Activated CD4-positive, CD25-positive, alpha-beta regulatory T cell treated with anti-CD3 and anti-CD28 coated beads, Interleukin-2, amount 50 U/mL, for 24 hours (primary cell): ENCODE measurements around the gene HYOU1.
"Not testable (repeated sequence)": the region's sequence is repeated elsewhere in the genome, so short reads cannot be mapped to it uniquely, and the experiment has no call there.

Experiments
- ATAC-seq, 2 donors: fragments of 150-1000 bp; cut with Tn5 transposase; one replicate each; pipeline ENCODE4 v1.10.0; 2021; ENCODE audit warnings: mild to moderate bottlenecking in 1 of 2, moderate library complexity in 1 of 2

Gene HYOU1

DNA sequence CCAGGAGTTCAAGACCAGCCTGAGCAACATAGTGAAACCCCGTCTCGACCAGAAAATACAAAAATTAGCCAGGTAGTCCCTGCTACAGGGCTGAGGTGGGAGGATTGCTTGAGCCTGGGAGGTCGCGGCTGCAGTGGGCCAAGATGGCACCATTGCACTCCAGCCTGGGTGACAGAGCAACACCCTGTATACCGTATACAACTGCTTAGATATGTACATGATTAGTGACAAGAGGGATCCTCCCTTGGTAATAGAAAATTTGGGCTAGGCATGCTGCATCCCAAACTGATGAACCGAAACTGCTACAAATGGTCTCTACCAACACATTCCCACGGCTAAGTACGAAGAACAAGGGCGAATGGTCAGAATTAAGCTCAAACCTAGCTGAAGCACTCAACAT is 14.1 kb downstream of the HYOU1 start:
- no peak for ATAC-seq

DNA sequence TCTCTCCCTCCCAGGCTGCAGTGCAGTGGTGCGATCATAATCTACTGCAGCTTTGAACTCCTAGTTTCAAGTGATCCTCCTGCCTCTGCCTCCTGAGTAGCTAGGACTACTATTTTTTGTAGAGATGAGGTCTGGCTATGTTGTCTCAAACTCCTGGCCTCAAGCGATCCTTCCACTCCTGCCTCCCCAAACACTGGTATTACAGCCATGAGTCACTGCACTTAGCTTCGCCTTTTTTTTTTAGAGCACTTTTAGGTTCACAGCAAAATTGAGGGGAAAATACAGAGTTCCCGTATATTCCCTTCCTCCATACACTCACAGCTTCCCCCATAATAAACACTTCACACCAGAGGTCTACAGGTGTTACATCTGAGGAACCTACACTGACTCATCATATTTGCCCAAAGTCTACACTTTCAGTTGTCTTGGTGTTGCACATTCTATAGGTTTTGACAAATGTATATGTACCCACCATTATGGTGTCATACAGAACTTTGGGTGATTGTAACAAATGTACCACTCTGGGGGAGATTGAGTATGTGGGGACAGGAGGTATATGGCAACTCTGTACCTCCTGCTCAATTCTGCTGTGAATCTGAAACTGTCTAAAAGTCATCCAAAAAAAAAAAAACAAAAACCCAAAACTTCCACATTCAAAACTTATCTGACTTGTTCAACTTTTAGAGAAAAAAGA is 15.0 kb downstream of the HYOU1 start:
- ATAC-seq, result peak; percentile 55 to 68

DNA sequence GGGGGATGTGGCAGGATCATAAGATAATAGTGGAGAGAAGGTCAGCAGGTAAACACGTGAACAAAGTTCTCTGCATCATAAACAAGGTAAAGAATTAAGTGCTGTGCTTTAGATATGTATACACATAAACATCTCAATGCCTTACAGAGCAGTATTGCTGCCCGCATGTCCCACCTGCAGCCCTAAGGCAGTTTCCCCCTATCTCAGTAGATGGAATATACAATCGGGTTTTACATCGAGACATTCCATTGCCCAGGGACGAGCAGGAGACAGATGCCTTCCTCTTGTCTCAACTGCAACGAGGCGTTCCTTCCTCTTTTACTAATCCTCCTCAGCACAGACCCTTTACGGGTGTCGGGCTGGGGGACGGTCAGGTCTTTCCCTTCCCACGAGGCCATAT is 17.5 kb downstream of the HYOU1 start:
- ATAC-seq, result not testable (repeated sequence)

DNA sequence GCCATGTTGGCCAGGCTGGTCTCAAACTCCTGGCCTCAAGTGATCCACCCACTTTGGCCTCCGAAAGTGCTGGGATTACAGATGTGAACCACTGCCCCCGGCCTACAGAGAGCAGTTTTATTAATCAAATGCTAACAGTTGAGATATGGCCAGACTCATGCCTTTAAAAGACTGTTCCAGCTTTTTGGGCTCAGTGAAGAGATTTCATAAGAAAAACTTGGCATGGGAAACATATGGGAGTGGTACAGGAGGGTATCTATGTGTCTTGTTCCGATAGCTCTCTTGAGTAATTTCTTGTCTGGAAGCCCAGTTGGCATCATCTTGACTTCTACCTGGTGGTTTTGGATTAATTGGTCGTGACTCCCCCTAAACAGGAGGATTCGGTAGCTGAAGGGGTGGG is 18.1 kb downstream of the HYOU1 start:
- ATAC-seq, result no peak

DNA sequence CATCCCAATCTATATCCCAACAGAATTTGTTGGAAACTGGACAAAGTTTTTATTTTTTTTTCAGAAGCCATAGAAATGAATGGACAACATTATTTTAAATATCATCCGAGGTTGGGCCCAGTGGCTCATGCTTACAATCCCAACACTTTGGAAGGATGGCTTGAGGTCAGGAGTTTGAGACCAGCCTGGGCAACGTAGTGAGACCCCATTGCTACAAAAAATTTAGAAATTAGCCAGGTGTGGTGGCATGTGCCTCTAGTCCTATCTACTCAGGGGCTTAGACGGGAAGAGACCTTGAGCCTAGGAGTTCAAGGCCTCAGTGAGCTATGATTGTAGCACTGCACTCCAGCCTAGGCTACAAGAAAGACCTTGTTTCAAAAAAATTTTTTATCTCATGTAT is 22.2 kb downstream of the HYOU1 start:
- ATAC-seq, result no peak

DNA sequence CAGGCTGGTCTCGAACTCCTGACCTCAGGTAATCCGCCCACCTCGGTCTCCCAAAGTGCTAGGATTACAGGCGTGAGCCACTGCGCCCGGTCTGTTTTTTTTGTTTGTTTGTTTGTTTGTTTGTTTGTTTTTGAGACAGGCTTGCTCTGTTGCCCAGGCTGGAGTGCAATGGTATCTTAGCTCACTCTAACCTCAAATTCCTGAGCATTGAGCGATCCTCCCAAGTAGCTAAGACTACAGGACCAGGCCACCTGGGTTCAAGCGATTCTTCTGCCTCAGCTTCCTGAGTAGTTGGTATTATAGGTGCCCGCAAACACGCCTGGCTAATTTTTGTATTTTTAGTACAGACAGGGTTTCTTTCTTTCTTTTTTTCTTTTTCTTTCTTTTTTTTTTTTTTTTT is 23.6 kb downstream of the HYOU1 start:
- not testable (repeated sequence) for ATAC-seq

DNA sequence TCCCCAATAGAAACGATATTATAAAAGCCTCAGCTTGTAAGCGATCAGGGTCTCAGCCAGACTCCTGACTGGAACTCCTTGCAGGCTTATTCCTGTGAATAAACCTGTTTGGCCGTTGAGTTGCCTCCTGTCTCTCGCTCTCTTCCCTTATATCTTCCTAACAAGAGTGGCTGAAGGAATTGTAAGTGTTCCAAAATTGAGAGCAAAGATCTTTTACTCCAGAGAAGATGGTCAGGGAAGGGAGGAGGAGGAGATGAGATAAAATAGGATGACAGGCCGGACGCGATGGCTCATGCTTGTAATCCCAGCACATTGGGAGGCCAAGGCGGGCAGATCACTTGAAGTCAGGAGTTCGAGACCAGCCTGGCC is 25.1 kb downstream of the HYOU1 start:
- ATAC-seq, result no peak

DNA sequence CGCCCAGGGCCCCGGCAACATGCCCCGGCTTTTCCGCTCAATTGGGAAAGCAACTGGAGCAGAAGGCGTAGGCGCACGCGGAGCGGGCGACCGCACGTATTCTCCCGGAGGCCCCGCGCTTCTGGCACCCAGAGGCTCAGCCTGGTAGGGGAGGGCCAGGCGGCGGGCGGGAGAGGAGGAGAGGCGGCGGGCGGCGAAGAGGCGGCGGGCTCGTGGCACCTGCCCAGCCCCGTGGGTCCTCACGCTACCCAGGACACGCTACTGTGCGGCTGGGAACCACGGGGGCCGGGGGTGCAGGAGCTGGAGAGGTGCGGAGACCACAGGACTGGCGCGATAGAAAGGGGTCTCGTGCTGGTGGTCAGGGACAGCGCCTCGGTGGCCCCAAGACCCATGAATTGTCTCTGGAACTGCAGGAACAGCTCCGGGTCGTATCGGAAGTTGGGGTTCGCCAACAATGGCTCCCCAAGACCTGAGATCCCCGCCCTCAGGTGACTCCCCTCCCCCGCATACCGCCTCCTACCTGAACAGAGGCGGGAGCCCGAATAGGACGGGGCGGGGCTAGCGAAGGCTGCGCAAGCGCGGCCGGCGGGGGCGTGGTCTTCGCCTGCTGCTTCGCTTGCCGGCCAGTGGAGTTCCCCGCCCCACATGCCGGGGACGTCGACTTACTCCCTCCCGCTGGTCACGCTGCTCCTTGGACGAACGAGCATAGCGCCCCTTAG is 26.5 kb downstream of the HYOU1 start, which contains the start of gene SLC37A4:
TSS of gene SLC37A4 (minus strand) at position 549 of the 719 bp plus-strand sequence.
- peak; percentile 80 to 81 for ATAC-seq

DNA sequence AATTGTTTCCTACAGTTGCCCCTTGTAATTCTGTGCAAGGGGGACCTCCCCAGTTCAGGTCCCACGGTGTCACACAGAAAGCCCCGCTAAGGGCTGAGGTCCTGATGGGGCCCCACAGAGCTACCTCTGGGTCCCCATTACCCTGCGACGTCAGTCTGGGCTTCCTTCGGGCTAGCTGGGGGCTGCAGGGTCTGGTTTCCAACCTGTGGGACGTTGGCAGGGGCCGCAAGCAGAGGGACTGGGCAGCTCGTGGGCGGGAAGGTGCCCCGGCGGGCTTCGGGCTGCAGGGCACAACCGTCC is 27.0 kb downstream of the HYOU1 start:
- ATAC-seq, result no peak

DNA sequence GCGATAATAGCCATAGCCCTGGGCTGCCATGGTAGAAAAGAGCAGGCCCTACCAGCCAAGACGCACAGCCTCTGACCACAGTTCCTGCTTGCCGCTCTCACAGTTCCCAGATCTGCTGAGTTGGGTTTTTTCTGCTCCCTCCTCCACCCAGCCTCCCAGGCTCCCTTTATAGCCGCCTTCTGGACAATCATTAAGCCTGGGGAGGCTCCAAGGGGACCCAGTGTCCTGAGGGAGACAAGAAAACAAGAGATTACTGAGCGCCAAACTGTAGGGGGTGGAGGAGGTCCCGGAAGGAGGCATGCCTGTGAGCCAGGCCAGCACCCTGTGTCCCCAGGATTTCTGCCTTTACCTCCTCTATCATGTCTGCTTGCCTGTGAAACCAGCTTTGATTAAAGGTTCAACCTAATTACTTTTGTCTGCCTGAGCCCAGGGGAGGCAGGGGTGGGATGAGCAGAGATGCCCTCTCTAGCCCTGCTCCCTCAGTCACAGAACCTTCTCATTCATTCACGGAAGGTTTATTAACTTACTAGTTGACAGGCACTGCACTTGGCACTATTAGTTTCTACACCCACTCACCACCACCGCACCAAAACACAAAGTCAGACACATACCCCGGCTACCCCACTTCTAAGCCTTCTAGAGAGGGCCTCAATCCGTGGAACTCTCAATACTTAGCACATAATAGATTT is 27.5 kb downstream of the HYOU1 start:
- peak; percentile 76 for ATAC-seq

DNA sequence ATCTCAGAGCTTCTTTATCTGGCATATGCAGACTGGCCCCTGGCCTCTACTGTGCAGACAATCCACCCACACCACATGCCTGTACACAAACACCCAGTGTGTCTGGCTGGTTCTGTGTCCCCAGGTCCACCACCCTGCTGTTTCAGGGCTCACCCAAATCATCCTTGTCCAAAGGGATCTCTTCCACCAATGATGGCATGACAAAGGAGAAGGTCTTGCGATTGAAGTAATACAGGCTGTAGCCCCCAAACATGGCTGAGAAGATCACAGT is 28.0 kb downstream of the HYOU1 start:
- no peak for ATAC-seq

DNA sequence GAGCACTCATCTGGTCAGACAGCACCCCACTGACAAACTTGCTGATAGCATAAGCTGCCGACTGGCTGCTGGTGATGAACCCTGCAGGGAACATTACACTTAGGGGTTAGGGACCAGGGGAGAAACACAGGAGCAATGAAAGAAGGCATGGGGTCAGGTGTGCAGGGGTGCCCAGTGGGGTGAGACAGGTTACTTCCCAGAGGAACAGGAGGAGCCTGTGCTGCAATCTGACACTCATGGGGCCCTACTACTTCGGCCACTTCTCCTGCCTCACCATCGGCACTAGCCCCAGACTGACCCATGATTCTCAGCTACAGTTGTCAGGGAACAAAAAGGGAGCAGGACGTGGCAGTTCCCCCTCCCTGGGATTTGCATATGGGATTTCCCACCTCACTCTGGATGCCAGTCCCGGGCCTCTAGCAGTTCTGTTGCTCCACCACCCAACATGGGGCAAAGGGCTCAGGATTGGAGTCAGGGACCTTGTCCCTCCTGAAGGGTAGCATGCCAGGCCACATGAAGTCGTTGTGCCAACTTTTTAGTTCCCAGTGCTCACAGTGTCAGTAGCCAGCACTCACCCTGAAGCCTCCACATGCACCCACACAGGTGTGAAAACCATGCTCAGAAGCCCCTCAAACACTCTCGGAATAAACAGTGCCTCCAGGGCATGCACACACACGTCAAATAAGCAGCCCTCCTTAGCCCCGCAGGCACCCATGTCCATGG is 28.5 kb downstream of the HYOU1 start:
- ATAC-seq, result no peak

DNA sequence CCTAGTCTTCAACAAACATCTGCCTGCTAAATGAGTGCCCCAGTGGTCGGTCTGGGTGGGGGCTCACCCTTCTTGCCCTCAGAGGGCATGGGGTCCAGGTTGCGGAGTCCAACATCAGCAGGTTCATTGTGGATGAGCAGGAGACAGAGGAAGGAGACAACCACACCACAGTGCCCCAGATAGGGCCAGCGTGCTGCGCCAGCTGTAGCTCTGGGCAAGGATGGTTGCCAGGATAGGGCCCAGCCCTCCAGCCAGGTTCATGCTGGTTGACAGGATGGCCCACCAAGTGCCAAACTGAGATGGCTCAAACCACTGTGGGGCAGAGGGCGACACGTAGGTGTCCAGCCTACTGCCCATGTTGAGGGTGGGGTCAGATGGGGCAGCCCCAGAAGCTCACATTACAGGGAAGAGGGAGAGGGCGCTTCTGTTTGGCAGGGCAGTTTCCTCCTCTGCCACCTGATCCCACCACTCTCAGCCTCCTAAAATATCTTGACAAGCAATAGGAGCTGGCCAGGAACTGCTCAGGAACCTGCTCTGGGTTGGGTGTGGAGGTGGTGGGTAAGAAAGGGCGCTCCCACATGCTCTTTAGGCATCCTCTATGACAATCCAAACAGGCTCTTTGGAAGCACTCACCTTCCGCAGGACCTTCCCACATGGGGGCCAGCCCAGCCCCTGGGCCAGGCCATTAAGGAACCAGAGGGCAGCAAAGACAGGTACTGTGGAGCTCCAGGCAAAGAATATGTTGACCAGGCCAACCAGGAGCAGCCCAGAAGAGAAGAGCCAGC is 29.3 kb downstream of the HYOU1 start:
- ATAC-seq, result no peak

DNA sequence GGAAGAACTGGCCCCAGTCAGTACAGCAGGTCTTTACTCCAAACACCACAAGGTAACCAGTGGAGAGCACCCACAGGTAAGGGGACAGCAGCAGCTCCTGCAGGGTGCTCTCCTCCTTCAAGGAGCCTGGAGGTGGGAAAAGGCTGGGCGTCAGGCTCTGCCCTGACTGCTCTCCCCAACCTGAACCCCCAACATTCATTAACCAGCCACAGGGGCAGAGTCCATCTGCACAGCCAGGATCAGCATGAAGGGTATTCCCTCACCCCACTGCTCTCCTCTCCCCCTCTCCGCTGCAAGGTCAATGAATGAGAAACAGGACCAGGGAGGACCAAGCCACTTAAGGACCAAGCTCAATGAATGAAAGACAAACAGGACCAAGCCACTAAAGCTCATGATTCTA is 30.0 kb downstream of the HYOU1 start:
- ATAC-seq, result no peak

DNA sequence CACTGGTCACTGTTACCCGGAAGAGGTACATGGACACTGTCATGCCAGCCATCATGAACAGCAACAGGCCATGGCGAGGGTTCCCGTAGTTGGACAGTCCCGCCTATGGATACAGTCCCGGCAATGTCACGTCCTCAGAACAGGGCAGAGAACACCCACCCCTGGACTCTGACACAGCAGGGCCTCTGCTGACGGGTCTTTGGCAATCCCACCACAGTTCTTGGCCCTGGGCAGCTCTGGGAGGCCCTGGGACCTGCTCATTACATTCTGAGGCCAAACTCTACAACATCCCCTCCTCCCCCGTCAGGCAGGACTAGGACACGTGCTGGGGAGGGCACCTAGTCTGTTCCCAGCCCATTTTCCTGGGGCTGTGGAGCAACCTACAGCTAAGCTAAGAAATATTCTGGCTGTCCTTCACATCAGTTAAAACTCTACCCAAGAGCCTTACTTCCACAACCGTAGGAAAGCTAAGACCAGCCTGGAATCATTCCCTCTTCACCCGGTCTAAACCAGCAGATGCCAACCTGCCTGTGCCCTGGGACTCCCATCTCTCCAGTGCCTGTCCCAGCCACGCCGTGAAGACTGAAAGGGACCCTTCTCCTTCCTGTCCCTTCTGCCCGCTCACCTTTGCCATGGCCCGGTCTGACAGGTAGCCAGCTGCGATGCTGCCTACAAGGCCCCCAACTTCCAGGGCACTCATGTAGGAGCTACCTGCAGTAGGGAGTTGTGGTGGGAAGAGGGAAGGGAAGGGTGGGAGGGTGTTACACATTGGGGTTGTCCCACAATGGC is 30.8 kb downstream of the HYOU1 start:
- no peak for ATAC-seq

DNA sequence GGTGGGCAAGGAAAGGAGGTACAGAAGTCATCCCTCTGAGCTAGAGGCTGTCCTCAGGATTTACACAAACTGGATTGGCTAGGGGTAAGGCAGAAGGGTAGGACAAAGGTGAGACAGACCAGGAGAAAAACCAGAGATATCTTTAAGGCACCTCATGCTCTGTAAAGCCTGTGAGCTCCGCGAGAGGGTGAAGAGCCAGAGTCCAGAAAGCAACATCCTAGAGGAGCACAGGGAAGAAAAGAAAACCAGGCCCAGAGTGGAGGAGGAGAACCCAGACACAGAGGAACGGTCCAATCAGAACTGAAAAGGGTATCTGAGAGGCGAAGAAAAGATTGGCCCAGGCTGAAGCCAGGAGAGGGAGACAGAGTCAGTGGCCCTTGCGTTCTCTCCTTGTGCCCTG is 31.5 kb downstream of the HYOU1 start:
- ATAC-seq, result no peak

DNA sequence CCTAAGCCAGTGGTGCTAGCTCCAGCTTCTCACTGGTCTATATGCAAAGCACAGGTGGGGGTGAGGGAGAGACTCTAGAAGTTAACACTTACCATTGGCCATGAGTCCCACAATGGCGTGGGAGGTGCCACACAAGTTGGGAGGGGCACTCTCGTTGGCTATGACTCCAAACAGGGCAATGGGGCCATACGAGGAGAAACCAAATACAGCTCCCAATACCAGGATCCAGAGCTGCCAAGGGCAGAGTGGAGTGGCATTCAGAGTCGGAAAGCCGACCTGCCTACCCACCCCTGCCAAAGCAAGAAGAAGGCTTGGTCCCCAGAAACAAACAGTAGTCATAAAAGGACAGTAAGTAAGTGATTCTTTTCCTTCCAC is 31.9 kb downstream of the HYOU1 start:
- ATAC-seq, result no peak

DNA sequence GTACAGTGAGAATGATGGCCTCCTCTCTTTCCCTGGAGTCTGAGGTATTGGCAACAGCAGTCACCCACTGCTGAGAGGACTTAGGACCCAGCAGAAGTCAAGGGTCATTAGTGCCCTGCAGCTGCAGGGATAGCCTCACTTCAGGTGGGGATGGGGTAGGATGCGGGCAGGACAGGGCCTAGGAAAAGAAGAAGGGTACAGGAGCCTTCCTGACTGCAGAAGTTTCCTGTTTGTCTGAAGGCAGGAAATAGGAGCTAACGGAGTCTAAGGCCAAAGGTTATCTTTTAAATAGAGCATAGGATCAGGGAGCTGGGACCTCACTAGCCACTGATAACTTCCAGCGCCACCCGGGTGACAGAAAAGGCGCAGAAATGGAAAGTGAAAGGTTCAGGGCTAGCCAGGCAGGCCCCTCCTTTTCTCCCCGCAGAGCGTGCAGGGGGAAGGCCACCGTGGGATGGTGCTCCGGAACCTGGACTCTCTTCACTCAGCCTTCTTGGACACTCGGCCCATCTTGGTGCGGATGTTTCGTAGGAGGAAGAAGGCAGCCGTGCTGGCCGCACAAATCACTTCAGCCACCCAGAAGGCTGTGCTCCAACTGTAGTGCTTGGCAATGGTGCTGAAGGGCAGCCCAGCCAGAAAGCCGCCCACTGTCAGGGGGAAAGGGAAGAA is 32.4 kb downstream of the HYOU1 start:
- ATAC-seq, result no peak

DNA sequence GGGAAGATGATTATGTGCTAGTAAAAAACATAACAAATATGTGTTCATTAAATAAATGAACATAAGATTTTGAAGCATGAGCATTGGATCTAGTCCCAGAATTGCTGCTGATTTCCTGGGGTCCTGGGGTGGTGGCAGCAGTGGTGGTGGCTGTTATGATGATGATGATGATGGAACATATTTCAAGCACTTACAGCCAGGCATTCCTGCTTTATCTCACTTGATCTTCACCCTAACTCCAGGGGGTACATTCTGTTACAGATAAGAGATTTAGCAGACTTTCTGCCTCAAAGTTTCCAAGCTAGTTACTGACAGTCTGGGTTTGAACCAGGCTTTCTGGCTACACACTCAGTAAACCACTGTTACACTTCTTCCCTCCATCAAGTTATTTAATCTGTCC is 33.3 kb downstream of the HYOU1 start:
- no peak for ATAC-seq

DNA sequence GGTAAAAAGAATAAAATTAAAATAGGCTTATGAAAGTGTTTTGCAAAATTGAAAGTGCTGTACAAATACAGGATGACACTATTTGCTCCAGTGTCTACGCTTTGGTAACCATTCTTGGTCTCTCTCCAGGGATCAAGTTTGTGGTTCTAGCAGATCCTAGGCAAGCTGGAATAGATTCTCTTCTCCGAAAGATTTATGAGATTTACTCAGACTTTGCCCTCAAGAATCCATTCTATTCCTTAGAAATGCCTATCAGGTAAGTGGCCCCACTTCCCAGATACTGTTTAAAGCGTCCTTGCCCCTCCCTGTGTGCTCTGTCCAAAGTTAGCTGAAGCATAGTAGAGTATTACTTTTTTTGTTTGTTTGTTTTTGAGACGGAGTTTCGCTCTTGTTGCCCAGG is 35.4 kb downstream of the HYOU1 start:
- no peak for ATAC-seq

DNA sequence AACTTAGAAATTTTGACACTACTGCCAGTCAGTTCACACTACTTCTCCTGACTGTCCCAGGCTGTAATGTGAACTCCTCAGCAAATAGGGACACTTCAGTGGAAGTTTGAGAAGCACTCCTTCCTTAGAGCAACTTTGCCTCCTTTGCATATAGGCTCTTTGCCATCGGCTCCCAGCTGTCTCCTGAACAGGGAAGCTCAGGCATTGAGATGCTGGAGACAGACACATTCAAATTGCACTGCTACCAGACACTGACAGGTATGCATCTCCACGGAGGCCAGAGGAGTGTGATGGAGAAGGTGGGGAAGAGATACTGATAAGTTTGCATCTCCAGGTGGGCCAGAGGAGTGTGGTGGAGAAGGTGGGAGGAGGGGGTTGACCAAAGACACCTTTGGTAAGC is 37.0 kb downstream of the HYOU1 start:
- no peak for ATAC-seq
